Chondrocyte (in vitro differentiated cells): ENCODE results near the gene TEAD1. TPM values are rescaled to one million over a fixed set of nuclear protein-coding genes. Genes with fewer than 3 reads are reported as not detected.

Experiments used
- DNase-seq: peaks from one replicate; pipeline ENCODE4 v3.0.0; 2021; ENCODE audit warnings: mixed read lengths, low spot score
- H3K27ac Mint-ChIP-seq: one replicate; pipeline ENCODE4 v1.8.0; 2021; ENCODE audit warnings: mild to moderate bottlenecking, moderate library complexity, mixed read lengths; ENCODE audit not compliant: unreplicated experiment
- H3K27me3 Mint-ChIP-seq: 2 replicates; pipeline ENCODE4 v1.8.0; 2021; ENCODE audit warnings: low read depth, mixed read lengths
- H3K36me3 Mint-ChIP-seq: 2 replicates; pipeline ENCODE4 v1.8.0; 2021; ENCODE audit warnings: low read depth, mixed read lengths
- H3K4me1 Mint-ChIP-seq: 2 replicates; pipeline ENCODE4 v1.8.0; 2021; ENCODE audit warnings: low read depth, mild to moderate bottlenecking, mixed read lengths
- H3K4me3 Mint-ChIP-seq: one replicate; pipeline ENCODE4 v1.8.0; 2021; ENCODE audit warnings: mild to moderate bottlenecking, moderate library complexity, mixed read lengths; ENCODE audit not compliant: unreplicated experiment
- H3K9me3 Mint-ChIP-seq: 2 replicates; pipeline ENCODE4 v1.8.0; 2021; ENCODE audit warnings: low read depth, mixed read lengths
- total RNA-seq: library from RNA; stranded (reverse); gene quantifications from 3 replicates; pipeline ENCODE4 v1.2.1, GENCODE V29; 2021
- TF ChIP-seq, protein P1 (sequence below): fragments of 200-600 bp; sonication (generic); IDR thresholded peaks from 2 replicates; pipeline ENCODE4 v1.5.0; 2021; ENCODE audit warnings: antibody characterized with exemption, mild to moderate bottlenecking, moderate library complexity

Gene TEAD1
- total RNA-seq, 1 donor from 2014 or later: 137 TPM

DNA sequence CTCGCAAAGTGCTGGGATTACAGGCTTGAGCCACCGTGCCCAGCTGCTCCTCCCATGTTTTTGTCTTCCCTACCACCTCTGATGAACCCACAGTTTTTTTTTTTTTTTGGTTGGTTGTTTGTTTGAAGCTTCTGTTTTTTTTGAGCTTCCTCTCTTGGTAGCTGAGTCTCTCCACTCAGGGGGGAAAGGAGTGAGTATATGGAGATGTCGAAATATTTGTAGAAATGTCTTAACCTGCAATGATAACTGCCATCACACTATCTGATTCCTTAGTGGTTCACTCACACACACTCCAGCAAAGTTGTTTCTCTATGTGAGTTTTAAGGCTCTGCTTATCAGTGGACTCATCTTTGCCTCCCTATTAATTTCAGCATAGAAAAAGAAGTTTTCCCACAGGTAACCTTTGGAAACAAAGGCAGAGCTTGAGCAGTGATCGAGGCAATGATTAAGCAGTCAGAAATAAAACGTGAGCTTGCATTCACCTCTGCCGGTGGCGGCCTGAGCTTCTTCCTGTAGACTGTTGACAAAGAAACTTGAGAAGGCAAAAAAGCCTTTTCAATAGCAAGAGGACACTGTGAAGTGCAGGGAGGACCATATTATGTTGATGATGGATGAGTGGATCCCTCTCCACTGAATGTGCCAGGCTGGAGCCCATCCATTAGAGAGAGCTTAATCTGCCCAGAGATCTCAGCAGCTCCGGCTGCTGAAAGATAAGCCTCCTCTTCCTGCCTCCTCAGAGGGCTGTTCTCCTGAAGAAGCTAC, 305.9 kb downstream of the TEAD1 start:
- TF ChIP-seq, protein P1, sequence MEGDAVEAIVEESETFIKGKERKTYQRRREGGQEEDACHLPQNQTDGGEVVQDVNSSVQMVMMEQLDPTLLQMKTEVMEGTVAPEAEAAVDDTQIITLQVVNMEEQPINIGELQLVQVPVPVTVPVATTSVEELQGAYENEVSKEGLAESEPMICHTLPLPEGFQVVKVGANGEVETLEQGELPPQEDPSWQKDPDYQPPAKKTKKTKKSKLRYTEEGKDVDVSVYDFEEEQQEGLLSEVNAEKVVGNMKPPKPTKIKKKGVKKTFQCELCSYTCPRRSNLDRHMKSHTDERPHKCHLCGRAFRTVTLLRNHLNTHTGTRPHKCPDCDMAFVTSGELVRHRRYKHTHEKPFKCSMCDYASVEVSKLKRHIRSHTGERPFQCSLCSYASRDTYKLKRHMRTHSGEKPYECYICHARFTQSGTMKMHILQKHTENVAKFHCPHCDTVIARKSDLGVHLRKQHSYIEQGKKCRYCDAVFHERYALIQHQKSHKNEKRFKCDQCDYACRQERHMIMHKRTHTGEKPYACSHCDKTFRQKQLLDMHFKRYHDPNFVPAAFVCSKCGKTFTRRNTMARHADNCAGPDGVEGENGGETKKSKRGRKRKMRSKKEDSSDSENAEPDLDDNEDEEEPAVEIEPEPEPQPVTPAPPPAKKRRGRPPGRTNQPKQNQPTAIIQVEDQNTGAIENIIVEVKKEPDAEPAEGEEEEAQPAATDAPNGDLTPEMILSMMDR: no peak
- no peak overlapping the region for H3K4me3 Mint-ChIP-seq
- no peak overlapping the region for H3K27ac Mint-ChIP-seq
- no peaks in the 10 kb centered on the region for H3K9me3 Mint-ChIP-seq
- no peak for DNase-seq
- H3K4me1 Mint-ChIP-seq: peaks cover 2% of the 10 kb centered on the region
- peaks cover 29% of the 10 kb centered on the region for H3K27me3 Mint-ChIP-seq
- no peaks in the 10 kb centered on the region for H3K36me3 Mint-ChIP-seq

DNA sequence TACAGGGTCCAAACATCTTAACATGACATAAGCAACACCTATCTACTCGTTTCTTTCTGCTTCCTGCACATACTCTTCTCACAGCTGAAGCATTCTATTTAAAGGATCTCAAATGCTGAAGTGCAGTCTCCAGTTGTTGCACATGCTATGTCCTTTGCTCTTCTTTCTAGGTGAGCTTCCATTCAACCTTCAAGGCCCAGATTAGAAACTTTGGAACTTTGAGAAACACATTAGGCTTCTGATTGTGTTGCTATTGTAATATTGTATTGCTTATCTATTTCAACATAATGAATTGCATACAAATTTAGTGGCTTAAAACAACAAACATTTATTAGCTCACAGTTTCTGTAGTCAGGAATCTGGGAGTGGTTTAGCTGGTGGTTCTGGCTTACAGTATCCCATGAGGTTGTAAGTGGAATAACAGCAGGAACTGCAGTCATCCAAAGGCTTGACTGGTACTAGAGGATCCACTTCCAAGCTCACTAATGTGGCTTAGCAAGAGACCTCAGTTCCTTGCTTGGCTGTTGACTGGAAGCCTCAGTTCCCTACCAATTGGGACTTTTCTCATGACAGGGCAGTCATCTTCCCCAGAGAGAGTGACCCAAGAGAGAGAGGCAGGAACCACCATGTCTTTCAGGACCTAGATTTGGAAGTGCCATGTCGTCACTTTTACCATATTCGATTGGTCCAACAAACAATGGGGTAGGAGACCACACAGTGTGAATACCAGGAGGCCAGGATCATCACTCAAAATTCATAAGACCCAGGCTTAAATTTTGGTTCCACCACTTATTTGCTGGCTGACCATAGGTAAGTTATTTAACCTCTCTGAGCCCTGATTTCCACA, 307.7 kb downstream of the TEAD1 start:
- H3K4me3 Mint-ChIP-seq: no peak overlapping the region
- no peak overlapping the region for H3K27ac Mint-ChIP-seq
- no peaks in the 10 kb centered on the region for H3K36me3 Mint-ChIP-seq
- peaks cover 2% of the 10 kb centered on the region for H3K4me1 Mint-ChIP-seq
- H3K9me3 Mint-ChIP-seq: no peaks in the 10 kb centered on the region
- DNase-seq: no peak
- peaks cover 42% of the 10 kb centered on the region for H3K27me3 Mint-ChIP-seq
- TF ChIP-seq, protein P1: no peak

DNA sequence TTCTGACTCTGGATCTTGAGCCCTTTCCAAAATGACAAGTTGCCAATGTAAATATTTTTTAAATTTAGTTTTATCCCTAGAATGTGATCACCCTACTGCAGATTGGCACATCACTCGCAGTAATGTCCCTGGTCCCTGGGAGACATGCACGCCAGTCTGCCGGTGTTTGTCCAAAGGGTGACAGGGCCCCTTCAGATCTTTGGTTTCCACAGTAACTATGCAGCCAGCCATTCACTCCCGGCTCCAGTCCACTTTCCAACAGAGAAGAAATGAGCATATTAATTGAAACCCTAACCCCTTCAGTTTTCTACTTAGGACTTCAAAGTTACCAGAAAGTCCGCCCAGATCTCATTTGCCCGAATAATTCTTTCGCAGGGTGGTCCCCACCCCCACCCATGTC, 309.1 kb downstream of the TEAD1 start:
- H3K36me3 Mint-ChIP-seq: no peaks in the 10 kb centered on the region
- no peak overlapping the region for H3K4me3 Mint-ChIP-seq
- H3K9me3 Mint-ChIP-seq: no peaks in the 10 kb centered on the region
- DNase-seq: no peak
- H3K27me3 Mint-ChIP-seq: peaks cover 41% of the 10 kb centered on the region
- no peak overlapping the region for H3K27ac Mint-ChIP-seq
- peaks cover 2% of the 10 kb centered on the region for H3K4me1 Mint-ChIP-seq
- TF ChIP-seq, protein P1: no peak

DNA sequence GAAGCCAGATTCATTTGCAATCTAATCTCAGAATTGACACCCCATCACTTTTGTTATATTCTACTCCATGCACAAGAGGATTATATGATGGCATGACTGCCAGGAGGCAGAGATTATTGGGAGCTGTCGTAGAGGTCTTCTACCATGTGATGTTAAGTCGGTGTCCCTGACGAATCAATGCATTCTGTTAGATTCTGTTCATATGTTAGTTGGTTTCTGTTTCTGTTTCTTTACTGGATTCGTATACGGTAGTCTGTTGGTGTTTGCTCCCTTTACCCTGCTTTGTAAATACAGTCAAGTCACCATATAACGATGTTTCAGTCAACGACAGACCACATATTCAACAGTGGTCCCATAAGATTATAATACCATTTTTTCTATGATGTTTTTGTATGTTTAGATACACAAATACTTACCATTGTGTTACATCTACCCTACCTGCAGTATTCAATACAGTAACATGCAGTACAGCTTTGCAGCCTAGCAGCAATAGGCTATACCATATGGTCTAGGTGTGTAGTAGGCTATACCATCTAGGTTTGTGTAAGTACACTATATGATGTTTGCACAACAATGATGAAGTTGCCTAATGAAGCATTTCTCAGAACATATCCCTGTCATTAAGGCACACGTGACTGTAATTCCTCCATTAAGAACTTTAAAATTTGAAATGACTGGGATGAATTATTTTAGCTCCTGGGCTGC, 312.1 kb downstream of the TEAD1 start:
- Mint-ChIP-seq H3K4me1 (peaks cover 2% of the 10 kb centered on the region), H3K27me3 (peaks cover 22% of the 10 kb centered on the region), H3K4me3 (no peak overlapping the region), H3K9me3 (no peaks in the 10 kb centered on the region), H3K36me3 (no peaks in the 10 kb centered on the region), H3K27ac (no peak overlapping the region)
- no peak for DNase-seq
- TF ChIP-seq, protein P1: no peak
